GM10248 (cell line): Measurements from ENCODE around the gene ERCC2.

ENCODE experiments used
- CTCF ChIA-PET: fragments of 300-600 bp; sonication (Branson Sonifier 250); formaldehyde crosslinking; extraction: SDS; loops from one replicate; lab custom pipeline; 2021; ENCODE audit warnings: antibody characterized with exemption; lab: Yijun Ruan, JAX
- POLR2A ChIA-PET: fragments of 350-650 bp; sonication (Branson Sonifier 250); formaldehyde crosslinking; extraction: SDS; loops from one replicate; lab custom pipeline; 2020; ENCODE audit warnings: antibody characterized with exemption; lab: Yijun Ruan, JAX
- DNase-seq: peaks from one replicate; pipeline ENCODE4 v3.0.0; 2012; ENCODE audit errors: extremely low spot score
- TF ChIP-seq, protein P1 (sequence below): IDR thresholded peaks from 2 replicates; pipeline ENCODE4 v1.5.1; 2012; ENCODE audit warnings: mild to moderate bottlenecking, low read depth; ENCODE audit errors: extremely low read depth, missing control alignments, control extremely low read depth

Gene ERCC2

DNA sequence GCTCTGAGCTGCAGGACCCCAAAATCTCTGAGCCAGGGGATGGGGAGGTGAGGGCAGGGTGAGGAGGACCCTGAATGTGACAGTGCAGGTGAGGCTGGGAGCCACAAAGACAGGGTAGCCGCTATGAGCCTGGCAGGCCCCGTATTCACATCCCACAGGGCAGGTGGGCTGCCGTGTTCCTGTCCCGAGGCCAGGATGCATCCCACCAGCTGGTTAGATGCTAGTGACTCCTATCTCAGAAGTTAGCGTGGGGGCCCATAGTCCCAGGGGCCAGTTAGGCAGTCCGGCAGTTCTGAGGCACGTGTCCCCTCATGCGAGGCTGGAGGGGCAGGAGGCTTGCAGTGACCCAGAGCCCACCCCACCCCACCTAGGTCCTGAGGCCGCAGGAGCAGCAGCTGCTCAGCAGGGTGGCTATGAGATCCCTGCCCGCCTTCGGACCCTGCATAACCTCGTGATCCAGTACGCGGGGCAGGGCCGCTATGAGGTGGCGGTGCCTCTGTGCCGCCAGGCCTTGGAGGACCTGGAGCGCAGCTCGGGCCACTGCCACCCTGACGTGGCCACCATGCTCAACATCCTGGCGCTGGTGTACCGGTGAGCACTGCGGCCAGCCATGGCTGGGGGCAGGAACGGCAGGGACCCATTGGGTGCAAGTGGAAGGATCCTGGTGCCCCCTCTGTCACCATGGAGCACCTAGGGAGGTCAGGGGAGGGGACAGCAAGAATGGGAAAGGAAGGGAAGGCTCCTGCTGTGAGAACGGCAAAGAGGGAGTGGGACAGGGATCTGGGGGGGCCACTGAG, 22.6 kb downstream of the ERCC2 start:
- ChIA-PET CTCF (interaction anchor here (1.5 kb wide), 1 partner anchor 9 kb away, joined by 4 read pairs; no protein-coding TSS in a partner anchor), POLR2A (no interaction called here)
- DNase-seq, result no peak

DNA sequence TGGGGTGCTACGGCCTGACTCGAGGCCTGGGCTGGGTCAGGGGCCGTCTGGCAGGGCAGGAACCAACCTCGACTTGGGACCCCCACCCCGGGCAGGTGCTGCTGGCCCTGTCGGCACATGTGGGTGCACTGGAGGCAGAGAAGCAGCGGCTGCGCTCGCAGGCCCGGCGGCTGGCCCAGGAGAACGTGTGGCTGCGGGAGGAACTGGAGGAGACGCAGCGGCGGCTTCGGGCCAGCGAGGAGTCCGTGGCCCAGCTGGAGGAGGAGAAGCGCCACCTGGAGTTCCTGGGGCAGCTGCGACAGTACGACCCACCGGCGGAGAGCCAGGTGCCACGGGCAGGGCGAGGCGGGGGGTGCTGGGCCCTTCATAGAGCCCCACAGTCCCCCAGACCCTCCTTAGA, 23.9 kb downstream of the ERCC2 start:
- CTCF ChIA-PET, result no interaction called here
- DNase-seq, result no peak
- POLR2A ChIA-PET, result no interaction called here
- TF ChIP-seq, protein P1, sequence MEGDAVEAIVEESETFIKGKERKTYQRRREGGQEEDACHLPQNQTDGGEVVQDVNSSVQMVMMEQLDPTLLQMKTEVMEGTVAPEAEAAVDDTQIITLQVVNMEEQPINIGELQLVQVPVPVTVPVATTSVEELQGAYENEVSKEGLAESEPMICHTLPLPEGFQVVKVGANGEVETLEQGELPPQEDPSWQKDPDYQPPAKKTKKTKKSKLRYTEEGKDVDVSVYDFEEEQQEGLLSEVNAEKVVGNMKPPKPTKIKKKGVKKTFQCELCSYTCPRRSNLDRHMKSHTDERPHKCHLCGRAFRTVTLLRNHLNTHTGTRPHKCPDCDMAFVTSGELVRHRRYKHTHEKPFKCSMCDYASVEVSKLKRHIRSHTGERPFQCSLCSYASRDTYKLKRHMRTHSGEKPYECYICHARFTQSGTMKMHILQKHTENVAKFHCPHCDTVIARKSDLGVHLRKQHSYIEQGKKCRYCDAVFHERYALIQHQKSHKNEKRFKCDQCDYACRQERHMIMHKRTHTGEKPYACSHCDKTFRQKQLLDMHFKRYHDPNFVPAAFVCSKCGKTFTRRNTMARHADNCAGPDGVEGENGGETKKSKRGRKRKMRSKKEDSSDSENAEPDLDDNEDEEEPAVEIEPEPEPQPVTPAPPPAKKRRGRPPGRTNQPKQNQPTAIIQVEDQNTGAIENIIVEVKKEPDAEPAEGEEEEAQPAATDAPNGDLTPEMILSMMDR, result no peak

More for the DNA sequence above, 22.6 kb downstream of the ERCC2 start:
- TF ChIP-seq, protein P1, result no peak

DNA sequence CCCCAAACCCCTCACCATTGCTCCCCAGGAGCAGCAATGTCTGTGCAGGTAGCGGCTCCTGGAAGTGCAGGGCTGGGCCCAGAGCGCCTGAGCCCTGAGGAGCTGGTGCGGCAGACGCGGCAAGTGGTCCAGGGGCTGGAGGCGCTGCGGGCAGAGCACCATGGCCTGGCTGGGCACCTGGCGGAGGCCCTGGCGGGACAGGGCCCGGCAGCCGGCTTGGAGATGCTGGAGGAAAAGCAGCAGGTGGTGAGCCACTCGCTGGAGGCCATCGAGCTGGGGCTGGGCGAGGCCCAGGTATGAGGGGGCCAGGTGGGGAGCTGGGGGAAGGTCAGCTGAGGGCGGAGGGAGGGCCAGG, 24.9 kb downstream of the ERCC2 start:
- ChIA-PET POLR2A (no interaction called here), CTCF (no interaction called here)
- TF ChIP-seq, protein P1, result no peak
- no peak for DNase-seq

DNA sequence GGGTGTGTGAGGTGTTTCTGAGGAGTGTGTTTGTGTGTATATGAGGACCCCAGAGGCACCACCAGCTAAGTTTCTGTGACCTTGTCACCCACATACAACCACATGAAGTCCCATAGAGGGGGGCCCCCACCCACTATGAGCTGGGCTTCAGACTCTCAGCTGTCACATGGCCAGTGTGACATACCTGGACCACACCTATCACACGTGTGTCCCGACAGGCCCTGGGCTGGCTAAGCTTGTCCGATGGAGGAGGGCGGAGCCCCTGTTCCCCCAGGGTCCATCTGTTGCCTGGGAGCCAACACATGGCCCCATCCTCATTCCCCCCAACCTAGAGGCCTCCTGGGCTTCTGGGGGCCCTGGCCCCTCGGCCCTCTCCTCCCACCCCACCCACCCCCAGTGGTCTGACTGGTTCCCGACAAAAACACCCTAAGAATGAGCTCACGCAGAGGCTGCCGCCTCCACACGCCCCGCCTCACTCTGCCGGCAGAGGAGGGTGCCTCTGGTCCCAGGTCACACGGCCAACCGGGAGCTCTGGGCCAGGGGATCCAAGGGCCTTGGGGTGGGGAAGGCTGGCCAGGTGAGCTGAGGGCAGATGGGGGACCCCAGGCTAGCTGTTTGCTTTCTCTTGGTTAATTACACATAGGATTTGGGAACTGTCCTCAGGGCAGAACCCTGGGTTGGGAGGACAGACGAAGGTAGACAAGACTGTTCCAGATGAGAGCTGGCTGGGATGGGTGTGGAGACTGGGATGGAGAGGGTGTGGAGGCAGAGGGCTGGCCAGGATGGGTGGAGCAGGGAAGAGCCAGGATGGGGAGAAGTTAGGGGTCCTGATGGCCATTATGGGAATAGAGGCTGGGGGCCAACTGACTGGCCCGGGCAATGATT, 25.5 kb downstream of the ERCC2 start:
- TF ChIP-seq, protein P1, result no peak
- POLR2A ChIA-PET, result no interaction called here
- no peak for DNase-seq
- CTCF ChIA-PET, result no interaction called here

DNA sequence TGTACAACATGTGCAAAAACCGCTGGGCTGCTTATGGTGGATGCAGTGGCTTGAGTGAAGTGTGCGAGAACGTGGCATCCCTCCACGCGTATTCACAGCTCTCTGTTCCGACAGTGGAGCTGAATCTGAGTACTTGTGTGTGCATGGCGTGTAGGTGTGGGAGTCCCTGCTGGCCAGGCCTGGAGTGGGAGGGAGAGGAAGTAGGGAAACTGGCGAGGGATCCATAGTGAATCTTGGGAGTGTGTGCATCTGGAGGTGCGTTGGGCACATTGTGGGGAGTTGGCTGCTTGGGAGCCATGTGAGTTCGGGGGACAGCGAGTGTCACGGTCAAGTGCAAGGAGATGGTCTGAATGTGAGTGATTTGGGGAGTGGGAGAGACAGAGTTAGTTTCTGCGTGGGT, 27.5 kb downstream of the ERCC2 start:
- ChIA-PET CTCF (no interaction called here), POLR2A (interaction anchor here (0.5 kb wide), 1 partner anchor 251 kb away, joined by 3 read pairs; no protein-coding TSS in a partner anchor)
- TF ChIP-seq, protein P1, result no peak
- no peak for DNase-seq

DNA sequence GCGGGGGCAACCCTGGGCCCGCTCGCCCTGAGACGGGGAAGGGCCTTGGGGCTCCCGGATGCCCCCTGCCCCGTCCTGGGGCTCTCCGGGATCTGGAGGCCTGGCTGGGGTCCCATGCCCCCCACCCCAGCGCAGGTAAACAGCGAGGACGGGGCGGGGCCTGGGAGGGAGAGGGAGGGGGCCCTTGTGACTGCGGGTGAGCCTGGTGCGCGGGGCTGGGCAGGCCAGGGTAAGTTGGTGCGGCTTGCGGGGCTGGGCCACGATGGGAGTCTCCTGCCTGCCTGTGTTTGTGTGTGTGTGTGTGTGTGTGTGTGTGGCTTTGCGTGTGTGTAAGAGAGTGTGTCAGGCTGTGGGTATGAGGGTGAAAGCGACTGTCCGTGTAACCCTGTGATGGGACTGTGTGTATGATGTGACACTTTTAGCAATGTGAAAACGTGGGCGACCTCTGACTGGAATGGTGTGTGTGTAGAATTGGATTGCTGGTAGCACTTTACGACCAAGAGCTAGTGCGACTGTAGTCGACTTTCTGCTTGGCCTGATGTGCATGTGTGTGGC, 29.4 kb downstream of the ERCC2 start:
- POLR2A ChIA-PET, result no interaction called here

More for the DNA sequence above, 29.4 kb downstream of the ERCC2 start:
- no peak for DNase-seq
- TF ChIP-seq, protein P1, result no peak
- CTCF ChIA-PET, result interaction anchor here (1.0 to 1.6 kb wide), 3 partner anchors 8 to 214 kb away, joined by 3 read pairs; no protein-coding TSS in a partner anchor
